Measurements from ENCODE around the gene SEMA6D. TPM values are rescaled to one million over a fixed set of nuclear protein-coding genes. Genes with fewer than 3 reads are reported as not detected.
"Not testable (repeated sequence)": the region's sequence is repeated elsewhere in the genome, so short reads cannot be mapped to it uniquely, and the experiment has no call there.

SEMA6D gene
- total RNA-seq, 2 experiments from 2014 or later: not detected

DNA sequence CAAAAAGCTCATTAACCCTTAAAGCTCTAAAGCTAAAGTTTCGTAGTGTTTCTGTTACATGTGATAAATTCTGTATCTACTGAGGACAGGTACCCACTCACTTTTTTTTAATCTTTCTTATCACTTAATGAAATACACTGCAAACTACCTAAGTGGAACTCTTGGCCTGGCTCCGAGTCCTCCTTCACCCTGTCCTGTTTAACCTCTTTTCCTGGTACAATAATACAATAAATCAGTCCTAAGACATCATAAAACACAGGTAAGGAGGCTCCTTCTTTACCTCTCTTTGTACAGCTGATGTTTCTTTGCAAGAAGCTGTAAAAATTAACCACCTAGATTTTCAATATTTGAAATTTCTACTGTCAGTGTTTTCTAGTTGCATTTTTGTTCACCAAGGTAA is 15.8 kb downstream of the SEMA6D start:
- intact Hi-C loops (cut with DNase I, micrococcal nuclease): no loop called here
- CTCF ChIA-PET: no interaction called here
- POLR2A ChIA-PET: interaction anchor here (0.7 kb wide), 1 partner anchor 571 kb away, joined by 3 read pairs; no protein-coding TSS in a partner anchor
- no peak overlapping the region for H3K4me3 Mint-ChIP-seq
- DNase-seq (no peak), ATAC-seq (no peak)
- no peaks in the 10 kb centered on the region for H3K27me3 Mint-ChIP-seq
- no peaks in the 10 kb centered on the region for H3K4me1 Mint-ChIP-seq
- H3K9me3 Mint-ChIP-seq (ENCODE audit: low read depth): no peaks in the 10 kb centered on the region
- no peaks in the 10 kb centered on the region for H3K36me3 Mint-ChIP-seq (ENCODE audit: low read depth)
- H3K27ac Mint-ChIP-seq: no peak overlapping the region

DNA sequence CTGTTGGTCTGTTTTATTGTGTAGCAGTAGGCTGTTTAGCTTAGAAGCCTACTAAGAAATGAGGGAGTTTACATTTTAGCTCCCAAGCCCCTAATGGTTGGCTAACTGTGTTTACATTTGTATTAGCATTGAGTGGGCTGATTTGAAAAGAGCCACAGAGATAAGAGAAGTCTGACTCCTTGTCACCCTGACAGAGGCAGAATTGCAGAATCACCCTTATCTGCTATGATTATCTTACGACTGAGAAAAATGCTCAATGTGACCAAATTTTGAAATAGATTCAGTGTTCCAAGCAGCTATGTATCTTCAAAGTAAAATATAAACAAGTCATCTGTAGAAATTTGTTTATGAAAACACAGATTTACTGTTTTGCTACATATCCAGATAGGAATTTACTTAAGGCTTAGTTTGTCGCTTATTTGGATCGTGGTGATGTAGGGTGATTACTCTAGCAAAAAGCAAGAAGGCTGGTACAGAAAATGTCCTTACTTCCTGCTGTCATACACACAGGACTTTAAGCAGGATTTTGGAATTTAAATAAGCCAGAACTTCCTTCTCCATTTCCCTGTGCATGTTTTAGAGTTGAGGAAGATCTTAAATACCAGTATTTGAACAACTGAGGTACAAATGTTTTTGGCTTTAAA is 19.0 kb downstream of the SEMA6D start:
- Mint-ChIP-seq H3K4me1 (no peaks in the 10 kb centered on the region), H3K4me3 (no peak overlapping the region), H3K27me3 (peaks cover 4% of the 10 kb centered on the region), H3K9me3 (ENCODE audit: low read depth) (no peaks in the 10 kb centered on the region), H3K27ac (no peak overlapping the region), H3K36me3 (ENCODE audit: low read depth) (no peaks in the 10 kb centered on the region)
- no peak for DNase-seq
- intact Hi-C loops (cut with DNase I, micrococcal nuclease): no loop called here
- ChIA-PET POLR2A (no interaction called here), CTCF (no interaction called here)
- ATAC-seq: no peak

DNA sequence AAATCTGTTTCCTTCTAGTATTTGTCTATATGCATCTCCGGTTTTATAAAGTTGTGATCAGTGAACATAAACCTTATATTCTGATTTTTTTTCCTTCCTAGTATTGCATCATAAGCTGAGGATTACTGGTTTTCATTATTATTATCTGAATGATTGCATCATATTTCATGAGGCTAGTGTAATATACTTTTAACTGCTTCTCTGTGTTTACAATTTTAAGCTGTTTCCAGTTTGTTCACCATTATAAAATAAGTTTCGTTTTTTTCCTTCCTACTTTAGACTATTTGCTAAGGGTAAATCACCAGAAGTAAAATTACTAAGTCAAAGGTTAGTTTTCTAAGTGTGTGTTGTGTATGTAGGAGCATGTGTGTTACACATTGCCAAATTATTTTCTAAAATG is 20.2 kb downstream of the SEMA6D start:
- DNase-seq (no peak), ATAC-seq (no peak)
- Mint-ChIP-seq H3K9me3 (ENCODE audit: low read depth) (no peaks in the 10 kb centered on the region), H3K4me1 (no peaks in the 10 kb centered on the region), H3K36me3 (ENCODE audit: low read depth) (no peaks in the 10 kb centered on the region), H3K4me3 (no peak overlapping the region), H3K27me3 (peaks cover 4% of the 10 kb centered on the region), H3K27ac (no peak overlapping the region)
- intact Hi-C loops (cut with DNase I, micrococcal nuclease): no loop called here
- ChIA-PET CTCF (interaction anchor here (0.6 to 0.7 kb wide), 2 partner anchors 17 to 151 kb away, joined by 3 to 4 read pairs; no protein-coding TSS in a partner anchor), POLR2A (no interaction called here)

GRCh38 chr15:47738144-47738825 is 21.0 kb downstream of the SEMA6D start:
- POLR2A ChIA-PET; H3K4me1 Mint-ChIP-seq; H3K9me3 Mint-ChIP-seq (ENCODE audit: low read depth); H3K27me3 Mint-ChIP-seq; H3K27ac Mint-ChIP-seq; H3K4me3 Mint-ChIP-seq; ATAC-seq; H3K36me3 Mint-ChIP-seq (ENCODE audit: low read depth); DNase-seq; intact Hi-C loops (cut with DNase I, micrococcal nuclease): not testable (repeated sequence)
- CTCF ChIA-PET: interaction anchor here (0.6 kb wide), 1 partner anchor 18 kb away, joined by 3 read pairs; no protein-coding TSS in a partner anchor

- H3K4me3 Mint-ChIP-seq: no peak overlapping the region
- POLR2A ChIA-PET: interaction anchor here (0.6 kb wide), 2 partner anchors 41 to 93 kb away, joined by 3 read pairs; no protein-coding TSS in a partner anchor
- H3K27ac Mint-ChIP-seq: no peak overlapping the region
- no peaks in the 10 kb centered on the region for H3K36me3 Mint-ChIP-seq (ENCODE audit: low read depth)
- H3K4me1 Mint-ChIP-seq: no peaks in the 10 kb centered on the region
- no peaks in the 10 kb centered on the region for H3K9me3 Mint-ChIP-seq (ENCODE audit: low read depth)
- intact Hi-C loops (cut with DNase I, micrococcal nuclease): no loop called here
- no peak for ATAC-seq
- CTCF ChIA-PET: no interaction called here
- peaks cover 4% of the 10 kb centered on the region for H3K27me3 Mint-ChIP-seq
- no peak for DNase-seq
These were observed 23.8 kb downstream of the SEMA6D start for GRCh38 chr15:47741082-47741481.

DNA sequence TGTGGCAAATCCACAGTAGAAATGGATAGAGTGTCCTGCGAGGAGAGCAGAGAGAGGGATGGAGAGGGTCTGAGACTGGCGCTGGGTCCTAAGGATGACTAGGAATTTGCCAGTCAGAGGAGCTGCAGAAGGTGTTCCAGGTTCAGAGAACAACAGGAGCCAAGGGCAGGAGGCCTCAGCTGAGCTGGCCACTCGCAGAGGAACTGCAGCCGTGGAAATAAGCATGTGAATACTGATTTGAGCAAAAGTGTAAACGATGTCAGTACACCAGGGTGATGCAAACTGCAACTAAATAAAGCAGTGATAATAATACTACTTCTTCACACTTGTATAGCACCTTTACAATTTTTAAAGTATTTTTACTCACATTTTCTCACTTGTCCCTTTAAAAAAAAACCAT is 24.6 kb downstream of the SEMA6D start:
- Mint-ChIP-seq H3K4me3 (no peak overlapping the region), H3K27ac (no peak overlapping the region), H3K27me3 (peaks cover 4% of the 10 kb centered on the region), H3K9me3 (ENCODE audit: low read depth) (no peaks in the 10 kb centered on the region), H3K36me3 (ENCODE audit: low read depth) (no peaks in the 10 kb centered on the region), H3K4me1 (no peaks in the 10 kb centered on the region)
- intact Hi-C loops (cut with DNase I, micrococcal nuclease): no loop called here
- DNase-seq (no peak), ATAC-seq (no peak)
- ChIA-PET CTCF (interaction anchor here (0.6 kb wide), 1 partner anchor 78 kb away, joined by 4 read pairs; no protein-coding TSS in a partner anchor), POLR2A (no interaction called here)

DNA sequence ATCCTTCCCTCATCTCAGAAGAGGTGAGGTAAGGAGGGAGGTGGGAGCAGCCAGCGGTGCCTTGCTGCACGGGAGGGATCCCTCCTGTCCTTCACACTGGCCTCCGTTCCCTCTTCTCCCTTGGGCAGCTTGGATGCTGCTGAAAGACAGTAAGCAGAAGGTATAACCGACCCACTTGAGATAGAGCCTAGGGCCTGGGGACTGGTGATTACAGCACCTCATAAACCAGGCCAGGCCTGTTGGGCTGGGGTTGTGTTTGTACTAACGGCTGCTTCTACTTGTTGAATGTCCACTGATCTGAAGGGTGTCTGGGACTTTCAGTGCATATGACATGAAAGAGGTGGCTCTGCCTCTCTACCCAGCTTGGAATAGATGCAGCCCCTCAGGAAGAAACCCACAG is 25.0 kb downstream of the SEMA6D start:
- intact Hi-C loops (cut with DNase I, micrococcal nuclease): no loop called here
- CTCF ChIA-PET: interaction anchor here (0.6 kb wide), 1 partner anchor 78 kb away, joined by 4 read pairs; no protein-coding TSS in a partner anchor
- Mint-ChIP-seq H3K4me3 (no peak overlapping the region), H3K27ac (no peak overlapping the region), H3K9me3 (ENCODE audit: low read depth) (no peaks in the 10 kb centered on the region), H3K36me3 (ENCODE audit: low read depth) (no peaks in the 10 kb centered on the region), H3K4me1 (no peaks in the 10 kb centered on the region), H3K27me3 (peaks cover 4% of the 10 kb centered on the region)
- no peak for DNase-seq
- ATAC-seq: no peak
- POLR2A ChIA-PET: no interaction called here

GRCh38 chr15:47742742-47743141 is 25.4 kb downstream of the SEMA6D start:
- no peak for DNase-seq
- ChIA-PET CTCF (interaction anchor here (0.6 kb wide), 1 partner anchor 77 kb away, joined by 4 read pairs; no protein-coding TSS in a partner anchor), POLR2A (no interaction called here)
- ATAC-seq: no peak
- no peaks in the 10 kb centered on the region for H3K4me1 Mint-ChIP-seq
- intact Hi-C loops (cut with DNase I, micrococcal nuclease): no loop called here
- no peaks in the 10 kb centered on the region for H3K36me3 Mint-ChIP-seq (ENCODE audit: low read depth)
- H3K4me3 Mint-ChIP-seq: no peak overlapping the region
- no peak overlapping the region for H3K27ac Mint-ChIP-seq
- H3K27me3 Mint-ChIP-seq: peaks cover 4% of the 10 kb centered on the region
- H3K9me3 Mint-ChIP-seq (ENCODE audit: low read depth): no peaks in the 10 kb centered on the region

- Mint-ChIP-seq H3K27me3 (peaks cover 4% of the 10 kb centered on the region), H3K4me3 (no peak overlapping the region), H3K4me1 (no peaks in the 10 kb centered on the region), H3K9me3 (ENCODE audit: low read depth) (no peaks in the 10 kb centered on the region), H3K36me3 (ENCODE audit: low read depth) (no peaks in the 10 kb centered on the region), H3K27ac (no peak overlapping the region)
- intact Hi-C loops (cut with DNase I, micrococcal nuclease): no loop called here
- DNase-seq: no peak
- CTCF ChIA-PET: no interaction called here
- POLR2A ChIA-PET: no interaction called here
- no peak for ATAC-seq
These were observed 26.1 kb downstream of the SEMA6D start for GRCh38 chr15:47743385-47743784.

GRCh38 chr15:47743886-47744285 is 26.6 kb downstream of the SEMA6D start:
- DNase-seq (no peak), ATAC-seq (no peak)
- Mint-ChIP-seq H3K27me3 (peaks cover 4% of the 10 kb centered on the region), H3K36me3 (ENCODE audit: low read depth) (no peaks in the 10 kb centered on the region), H3K27ac (no peak overlapping the region), H3K9me3 (ENCODE audit: low read depth) (no peaks in the 10 kb centered on the region), H3K4me1 (no peaks in the 10 kb centered on the region), H3K4me3 (no peak overlapping the region)
- intact Hi-C loops (cut with DNase I, micrococcal nuclease): no loop called here
- ChIA-PET CTCF (no interaction called here), POLR2A (no interaction called here)

GRCh38 chr15:47744496-47744895 is 27.2 kb downstream of the SEMA6D start:
- Mint-ChIP-seq H3K27ac (no peak overlapping the region), H3K4me1 (no peaks in the 10 kb centered on the region), H3K9me3 (ENCODE audit: low read depth) (no peaks in the 10 kb centered on the region), H3K4me3 (no peak overlapping the region), H3K27me3 (peaks cover 2% of the 10 kb centered on the region), H3K36me3 (ENCODE audit: low read depth) (no peaks in the 10 kb centered on the region)
- POLR2A ChIA-PET: no interaction called here
- no peak for ATAC-seq
- intact Hi-C loops (cut with DNase I, micrococcal nuclease): no loop called here
- CTCF ChIA-PET: no interaction called here
- no peak for DNase-seq

GRCh38 chr15:47744973-47745372 is 27.7 kb downstream of the SEMA6D start:
- H3K36me3 Mint-ChIP-seq (ENCODE audit: low read depth): no peaks in the 10 kb centered on the region
- intact Hi-C loops (cut with DNase I, micrococcal nuclease): no loop called here
- no peak for DNase-seq
- H3K27ac Mint-ChIP-seq: no peak overlapping the region
- H3K4me3 Mint-ChIP-seq: no peak overlapping the region
- CTCF ChIA-PET: no interaction called here
- no peaks in the 10 kb centered on the region for H3K4me1 Mint-ChIP-seq
- no peaks in the 10 kb centered on the region for H3K27me3 Mint-ChIP-seq
- no peaks in the 10 kb centered on the region for H3K9me3 Mint-ChIP-seq (ENCODE audit: low read depth)
- ATAC-seq: no peak
- POLR2A ChIA-PET: no interaction called here

Data from activated CD4-positive, alpha-beta T cell treated with anti-CD3 and anti-CD28 coated beads for 36 hours (primary cell).